SU-DHL-6 (cell line): Measurements from ENCODE around the gene CYP4A22.

Experiments used
- H2AFZ ChIP-seq: fragments of 200-600 bp; sonication (generic); 2 replicates; pipeline ENCODE4 v1.6.1; 2014; ENCODE audit warnings: low read depth, mild to moderate bottlenecking, moderate library complexity, mixed read lengths, antibody characterized with exemption, low read length; ENCODE audit not compliant: severe bottlenecking
- H3F3A ChIP-seq: fragments of 200-600 bp; shearing (Covaris generic); 2 replicates; pipeline ENCODE4 v1.6.0; 2016; ENCODE audit warnings: antibody characterized with exemption, mild to moderate bottlenecking; ENCODE audit not compliant: insufficient read depth
- H3K27ac ChIP-seq: fragments of 200-600 bp; sonication (generic); 2 replicates; pipeline ENCODE4 v1.5.1; 2016; ENCODE audit warnings: low read depth, mild to moderate bottlenecking, low read length, moderate library complexity, mixed read lengths
- H3K27me3 ChIP-seq: fragments of 200-600 bp; sonication (generic), shearing (Covaris generic); 2 replicates; pipeline ENCODE4 v1.6.0; 2014; ENCODE audit warnings: mild to moderate bottlenecking, low read length
- H3K36me3 ChIP-seq: fragments of 200-600 bp; sonication (generic); 2 replicates; pipeline ENCODE4 v1.6.1; 2014; ENCODE audit warnings: mild to moderate bottlenecking, low read length, mixed read lengths
- H3K4me2 ChIP-seq: fragments of 300-600, 200-600 bp; shearing (Covaris generic), sonication (generic); 2 replicates; pipeline ENCODE4 v1.6.0; 2014; ENCODE audit warnings: low read length, low read depth, mild to moderate bottlenecking; ENCODE audit not compliant: poor library complexity, severe bottlenecking
- H3K4me3 ChIP-seq: fragments of 200-600 bp; sonication (generic); 2 replicates; pipeline ENCODE4 v1.5.1; 2014; ENCODE audit warnings: antibody characterized with exemption, low read length, mild to moderate bottlenecking, mixed read lengths; ENCODE audit not compliant: insufficient read depth, poor library complexity, severe bottlenecking
- H3K79me2 ChIP-seq: fragments of 200-600 bp; sonication (generic); 2 replicates; pipeline ENCODE4 v1.6.1; 2014; ENCODE audit warnings: mild to moderate bottlenecking, low read length, moderate library complexity; ENCODE audit not compliant: insufficient read depth
- H3K9ac ChIP-seq: fragments of 200-600 bp; sonication (generic); 2 replicates; pipeline ENCODE4 v1.7.0; 2014; ENCODE audit warnings: mild to moderate bottlenecking, low read length
- H3K9me2 ChIP-seq: fragments of 200-600 bp; sonication (generic); replicated peaks from 2 replicates; pipeline ENCODE4 v1.6.1; 2014; ENCODE audit warnings: low read length; ENCODE audit not compliant: insufficient read depth
- H3K9me3 ChIP-seq: fragments of 200-600 bp; sonication (generic); 2 replicates; pipeline ENCODE4 v1.6.1; 2014; ENCODE audit warnings: low read length, mixed read lengths; ENCODE audit not compliant: insufficient read depth
- H4K20me1 ChIP-seq: fragments of 200-600 bp; sonication (generic); 2 replicates; pipeline ENCODE4 v1.6.1; 2014; ENCODE audit warnings: low read depth, mild to moderate bottlenecking, antibody characterized with exemption, low read length, moderate library complexity, mixed read lengths
- CTCF ChIP-seq: fragments of 200-600 bp; sonication (generic); IDR thresholded peaks from one replicate; pipeline ENCODE4 v1.5.1; 2017; ENCODE audit warnings: antibody characterized with exemption, mild to moderate bottlenecking, low read length, moderate library complexity; ENCODE audit not compliant: insufficient read depth, poor library complexity, severe bottlenecking
- EZH2phosphoT487 ChIP-seq: fragments of 200-600 bp; sonication (generic), shearing (Covaris generic); conservative IDR thresholded peaks from 2 replicates; pipeline ENCODE4 v1.6.1; 2018; ENCODE audit warnings: mild to moderate bottlenecking, antibody characterized with exemption, low read length, moderate library complexity, mixed read lengths

CYP4A22 gene

GRCh38 chr1:47179988-47180563, 42.8 kb downstream of the CYP4A22 start:
- Histone ChIP-seq H3K27ac (no peak overlapping the region), H4K20me1 (no peaks in the 10 kb centered on the region), H3K9me2 (no peaks in the 10 kb centered on the region), H3K36me3 (no peaks in the 10 kb centered on the region), H3K4me3 (no peak overlapping the region), H3K27me3 (no peaks in the 10 kb centered on the region), H3F3A (no peaks in the 10 kb centered on the region), H2AFZ (no peak overlapping the region), H3K9ac (no peak overlapping the region), H3K79me2 (no peaks in the 10 kb centered on the region), H3K4me2 (no peak overlapping the region), H3K9me3 (no peaks in the 10 kb centered on the region)
- TF ChIP-seq CTCF (no peak), EZH2phosphoT487 (no peak)

- Histone ChIP-seq H3K9me3 (no peaks in the 10 kb centered on the region), H4K20me1 (no peaks in the 10 kb centered on the region), H3K9me2 (no peaks in the 10 kb centered on the region), H3K79me2 (no peaks in the 10 kb centered on the region), H2AFZ (no peak overlapping the region), H3K4me3 (no peak overlapping the region), H3F3A (no peaks in the 10 kb centered on the region), H3K4me2 (no peak overlapping the region), H3K36me3 (no peaks in the 10 kb centered on the region), H3K9ac (no peak overlapping the region), H3K27me3 (no peaks in the 10 kb centered on the region), H3K27ac (no peak overlapping the region)
- TF ChIP-seq CTCF (no peak), EZH2phosphoT487 (no peak)
These were observed 43.4 kb downstream of the CYP4A22 start for GRCh38 chr1:47180603-47181094.

- Histone ChIP-seq H3K9me3 (no peaks in the 10 kb centered on the region), H3K79me2 (no peaks in the 10 kb centered on the region), H3K9ac (no peak overlapping the region), H3F3A (no peaks in the 10 kb centered on the region), H3K36me3 (no peaks in the 10 kb centered on the region), H3K27me3 (no peaks in the 10 kb centered on the region), H3K9me2 (no peaks in the 10 kb centered on the region), H4K20me1 (no peaks in the 10 kb centered on the region), H3K27ac (no peak overlapping the region), H2AFZ (no peak overlapping the region), H3K4me2 (no peak overlapping the region), H3K4me3 (no peak overlapping the region)
- no peak for TF ChIP-seq EZH2phosphoT487
- TF ChIP-seq CTCF: no peak
These were observed 44.1 kb downstream of the CYP4A22 start for GRCh38 chr1:47181095-47181954.
